ENCODE results near the gene UBN2. TPM values are rescaled to one million over a fixed set of nuclear protein-coding genes. Genes with fewer than 3 reads are reported as not detected.
A peak's percentile ranks its signal among the peaks of the same experiment; 100 is the strongest.

UBN2 gene
- total and polyA plus RNA-seq, 2 of the 13 experiments (the other 11 are each of a cell fraction or from before 2014, with no cell fraction given) = 5.6 to 5.7 TPM

DNA sequence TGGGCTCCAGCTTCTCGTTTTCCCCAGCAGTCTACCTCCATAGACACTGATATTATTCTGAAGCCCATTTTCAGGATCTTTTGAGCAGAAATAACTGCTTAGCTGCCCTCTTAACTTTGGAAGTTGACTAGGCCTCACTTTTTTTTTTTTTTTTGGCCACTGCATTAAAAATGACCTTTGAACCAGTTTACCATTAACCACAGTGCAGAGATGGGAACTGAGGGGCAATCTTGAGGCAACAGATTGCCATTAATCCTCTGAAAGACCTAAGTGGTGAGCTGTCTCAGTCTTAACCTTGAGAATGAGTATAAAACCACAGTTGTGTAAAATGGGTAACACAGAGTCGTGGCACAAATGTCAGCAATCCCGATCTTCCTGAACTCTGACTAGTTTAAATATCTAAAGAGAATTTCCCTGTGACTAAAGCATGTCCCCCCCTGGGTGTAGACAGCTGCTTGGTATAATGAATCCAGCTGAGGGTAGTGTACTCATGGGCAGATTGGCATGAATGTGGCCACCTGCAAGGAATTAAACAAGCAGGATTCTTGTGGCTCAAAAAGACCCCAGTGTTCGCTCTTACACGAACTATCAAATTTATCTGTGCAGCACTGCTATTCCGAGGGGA lies 64.0 kb downstream of the UBN2 start:
- H3K27me3 ChIP-seq (ENCODE audit: control insufficient read depth in 1 of 2, insufficient read depth in 2 of 2, low read length in 2 of 2) = no peaks in the 10 kb centered on the region
- in situ Hi-C loops (cut with HindIII; ENCODE audit: extremely low pct_ligation_motif_present, low pct_unique_long_range_greater_than_20kb) (no loop called here), intact Hi-C loops (cut with micrococcal nuclease; ENCODE audit: unreplicated experiment) (no loop called here)
- POLR2A ChIA-PET = interaction anchor here (1.1 to 1.8 kb wide), 2 partner anchors 44 to 65 kb away, joined by 3 to 6 read pairs; partner anchors contain the start of gene LUC7L2
- peak overlapping the region in 1 of 3 experiments; percentile 9; a peak in 1 of 6 replicates for H3K4me3 ChIP-seq (replicated peaks in 1 of 3; ENCODE audit: insufficient read depth in 1 of 3, low read depth in 2 of 3, low read length in 3 of 3)
- peaks cover 0 to 5% of the 10 kb centered on the region in 2 experiments; a peak in 1 of 5 replicates for H3K36me3 ChIP-seq (replicated peaks in 1 of 2; ENCODE audit: control insufficient read depth in 1 of 2, insufficient read depth in 2 of 2, low read length in 2 of 2)
- ATAC-seq = peak; percentile 62
- DNase-seq (ENCODE audit: low spot score) = peak; percentile 34
- BruUV-seq (replicated peaks) = no TSS peak
- no peaks in the 10 kb centered on the region for H3K79me2 ChIP-seq (ENCODE audit: insufficient read depth, low read length)
- peak overlapping the region; percentile 46 for H3K4me2 ChIP-seq (ENCODE audit: low read depth, low read length)
- H4K20me1 ChIP-seq (ENCODE audit: insufficient read depth, low read length) = no peaks in the 10 kb centered on the region
- no peak overlapping the region for H2AFZ ChIP-seq (ENCODE audit: low read length)
- H3K9me3 ChIP-seq (ENCODE audit: low read length) = no peaks in the 10 kb centered on the region
- peaks cover 65% of the 10 kb centered on the region for H3K4me1 ChIP-seq (ENCODE audit: insufficient read depth, low read length)
- H3K9ac ChIP-seq (ENCODE audit: insufficient read depth, low read depth, low read length) = no peak overlapping the region
- FAIRE-seq = no peak
- peak overlapping the region; percentile 60 for H3K27ac ChIP-seq (ENCODE audit: extremely low read length, insufficient read depth, low read length)
- WGBS (ENCODE audit: low lambda C conversion rate) = 70% methylated on average over 6 of the region's 6 CpGs
- CTCF ChIA-PET (ENCODE audit: low intra/inter-chr PET ratio, low total read pairs) = no interaction called here
- TF ChIP-seq ZNF510 (CRISPR knock-in tag; IDR thresholded peaks at IDR 0.05; ENCODE audit: low read depth) (no peak), ZNF790 (CRISPR knock-in tag; IDR thresholded peaks at IDR 0.05; ENCODE audit: borderline replicate concordance) (no peak), KDM5B (CRISPR knock-in tag; IDR thresholded peaks at IDR 0.05; ENCODE audit: borderline replicate concordance) (no peak), EP300 (IDR thresholded peaks at IDR 0.05; ENCODE audit: low read depth in 2 of 2, low read length in 2 of 2) (peak in 1 of 2 experiments; percentile 41; a peak in 1 of 4 replicates), EP300 (CRISPR knock-in tag; IDR thresholded peaks at IDR 0.05; ENCODE audit: borderline replicate concordance) (no peak), TBX3 (IDR thresholded peaks at IDR 0.05; ENCODE audit: borderline replicate concordance) (no peak), ZBTB1 (CRISPR knock-in tag; IDR thresholded peaks at IDR 0.05; ENCODE audit: borderline replicate concordance) (no peak), STAT5B (CRISPR knock-in tag; IDR thresholded peaks at IDR 0.05) (no peak)
- TF ChIP-seq, protein P1, sequence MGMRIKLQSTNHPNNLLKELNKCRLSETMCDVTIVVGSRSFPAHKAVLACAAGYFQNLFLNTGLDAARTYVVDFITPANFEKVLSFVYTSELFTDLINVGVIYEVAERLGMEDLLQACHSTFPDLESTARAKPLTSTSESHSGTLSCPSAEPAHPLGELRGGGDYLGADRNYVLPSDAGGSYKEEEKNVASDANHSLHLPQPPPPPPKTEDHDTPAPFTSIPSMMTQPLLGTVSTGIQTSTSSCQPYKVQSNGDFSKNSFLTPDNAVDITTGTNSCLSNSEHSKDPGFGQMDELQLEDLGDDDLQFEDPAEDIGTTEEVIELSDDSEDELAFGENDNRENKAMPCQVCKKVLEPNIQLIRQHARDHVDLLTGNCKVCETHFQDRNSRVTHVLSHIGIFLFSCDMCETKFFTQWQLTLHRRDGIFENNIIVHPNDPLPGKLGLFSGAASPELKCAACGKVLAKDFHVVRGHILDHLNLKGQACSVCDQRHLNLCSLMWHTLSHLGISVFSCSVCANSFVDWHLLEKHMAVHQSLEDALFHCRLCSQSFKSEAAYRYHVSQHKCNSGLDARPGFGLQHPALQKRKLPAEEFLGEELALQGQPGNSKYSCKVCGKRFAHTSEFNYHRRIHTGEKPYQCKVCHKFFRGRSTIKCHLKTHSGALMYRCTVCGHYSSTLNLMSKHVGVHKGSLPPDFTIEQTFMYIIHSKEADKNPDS (CRISPR knock-in tag; IDR thresholded peaks at IDR 0.05) = no peak
- TF ChIP-seq, protein P2, sequence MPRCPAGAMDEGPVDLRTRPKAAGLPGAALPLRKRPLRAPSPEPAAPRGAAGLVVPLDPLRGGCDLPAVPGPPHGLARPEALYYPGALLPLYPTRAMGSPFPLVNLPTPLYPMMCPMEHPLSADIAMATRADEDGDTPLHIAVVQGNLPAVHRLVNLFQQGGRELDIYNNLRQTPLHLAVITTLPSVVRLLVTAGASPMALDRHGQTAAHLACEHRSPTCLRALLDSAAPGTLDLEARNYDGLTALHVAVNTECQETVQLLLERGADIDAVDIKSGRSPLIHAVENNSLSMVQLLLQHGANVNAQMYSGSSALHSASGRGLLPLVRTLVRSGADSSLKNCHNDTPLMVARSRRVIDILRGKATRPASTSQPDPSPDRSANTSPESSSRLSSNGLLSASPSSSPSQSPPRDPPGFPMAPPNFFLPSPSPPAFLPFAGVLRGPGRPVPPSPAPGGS (CRISPR knock-in tag; IDR thresholded peaks at IDR 0.05) = no peak
- TF ChIP-seq, protein P3, sequence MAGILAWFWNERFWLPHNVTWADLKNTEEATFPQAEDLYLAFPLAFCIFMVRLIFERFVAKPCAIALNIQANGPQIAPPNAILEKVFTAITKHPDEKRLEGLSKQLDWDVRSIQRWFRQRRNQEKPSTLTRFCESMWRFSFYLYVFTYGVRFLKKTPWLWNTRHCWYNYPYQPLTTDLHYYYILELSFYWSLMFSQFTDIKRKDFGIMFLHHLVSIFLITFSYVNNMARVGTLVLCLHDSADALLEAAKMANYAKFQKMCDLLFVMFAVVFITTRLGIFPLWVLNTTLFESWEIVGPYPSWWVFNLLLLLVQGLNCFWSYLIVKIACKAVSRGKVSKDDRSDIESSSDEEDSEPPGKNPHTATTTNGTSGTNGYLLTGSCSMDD (CRISPR knock-in tag; IDR thresholded peaks at IDR 0.05) = no peak
- TF ChIP-seq, protein P4, sequence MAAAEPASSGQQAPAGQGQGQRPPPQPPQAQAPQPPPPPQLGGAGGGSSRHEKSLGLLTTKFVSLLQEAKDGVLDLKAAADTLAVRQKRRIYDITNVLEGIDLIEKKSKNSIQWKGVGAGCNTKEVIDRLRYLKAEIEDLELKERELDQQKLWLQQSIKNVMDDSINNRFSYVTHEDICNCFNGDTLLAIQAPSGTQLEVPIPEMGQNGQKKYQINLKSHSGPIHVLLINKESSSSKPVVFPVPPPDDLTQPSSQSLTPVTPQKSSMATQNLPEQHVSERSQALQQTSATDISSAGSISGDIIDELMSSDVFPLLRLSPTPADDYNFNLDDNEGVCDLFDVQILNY (CRISPR knock-in tag; conservative IDR thresholded peaks at IDR 0.05) = no peak
- TF ChIP-seq, protein P5, sequence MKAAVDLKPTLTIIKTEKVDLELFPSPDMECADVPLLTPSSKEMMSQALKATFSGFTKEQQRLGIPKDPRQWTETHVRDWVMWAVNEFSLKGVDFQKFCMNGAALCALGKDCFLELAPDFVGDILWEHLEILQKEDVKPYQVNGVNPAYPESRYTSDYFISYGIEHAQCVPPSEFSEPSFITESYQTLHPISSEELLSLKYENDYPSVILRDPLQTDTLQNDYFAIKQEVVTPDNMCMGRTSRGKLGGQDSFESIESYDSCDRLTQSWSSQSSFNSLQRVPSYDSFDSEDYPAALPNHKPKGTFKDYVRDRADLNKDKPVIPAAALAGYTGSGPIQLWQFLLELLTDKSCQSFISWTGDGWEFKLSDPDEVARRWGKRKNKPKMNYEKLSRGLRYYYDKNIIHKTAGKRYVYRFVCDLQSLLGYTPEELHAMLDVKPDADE (CRISPR knock-in tag; IDR thresholded peaks at IDR 0.05) = no peak
- TF ChIP-seq, protein P6, sequence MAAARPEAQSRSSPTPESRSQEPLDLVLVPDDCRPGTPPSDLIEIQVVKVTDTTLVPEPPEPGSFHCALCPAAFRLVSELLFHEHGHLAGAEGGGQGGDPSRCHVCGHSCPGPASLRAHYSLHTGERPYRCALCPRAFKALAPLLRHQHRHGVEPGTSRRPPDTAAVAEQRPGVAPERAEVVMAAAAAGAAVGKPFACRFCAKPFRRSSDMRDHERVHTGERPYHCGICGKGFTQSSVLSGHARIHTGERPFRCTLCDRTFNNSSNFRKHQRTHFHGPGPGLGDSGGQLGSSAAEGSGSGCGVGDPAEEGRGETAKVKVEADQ (CRISPR knock-in tag; IDR thresholded peaks at IDR 0.05; ENCODE audit: borderline replicate concordance) = no peak
